ENCODE data around the gene CYTH4.

CYTH4 gene

DNA sequence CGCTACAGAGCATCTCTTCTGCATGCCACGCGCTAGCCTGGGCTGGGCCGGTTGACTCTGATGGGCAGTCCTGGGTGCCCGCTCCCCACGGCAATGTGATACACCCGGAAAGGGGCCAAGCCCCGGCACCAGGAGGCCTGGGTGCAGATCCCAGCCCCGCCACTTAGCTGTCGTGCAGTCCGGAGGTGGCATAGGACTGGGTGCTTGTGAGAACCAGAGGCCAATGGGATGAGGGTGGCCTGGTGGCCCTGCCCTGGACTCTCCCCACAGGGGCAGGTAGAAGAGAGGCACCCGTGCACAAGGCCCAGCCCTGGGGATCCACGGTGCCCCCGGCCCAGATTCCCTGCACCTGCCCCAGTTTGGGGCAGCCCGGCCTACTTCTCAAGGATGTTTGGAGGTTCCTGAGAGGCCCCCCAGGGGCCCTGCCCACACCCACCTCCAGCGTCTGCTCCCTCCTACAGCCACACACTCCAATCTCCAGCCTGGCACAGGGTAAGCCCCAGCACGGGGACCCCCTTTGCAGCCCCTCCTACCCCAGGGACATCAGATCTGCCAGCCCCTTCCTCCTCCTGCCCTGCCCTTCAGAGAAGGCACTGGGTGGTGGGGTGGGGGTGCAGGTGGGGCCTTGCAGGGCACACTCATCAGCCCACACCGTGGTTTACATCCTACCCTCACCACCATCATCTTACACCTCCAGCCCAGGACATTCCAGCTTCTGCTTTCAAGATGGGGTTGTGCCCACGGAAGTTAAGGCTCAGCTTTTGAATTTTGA, 66.9 kb downstream of the CYTH4 start:
- DNase-seq = no peak

- no peak for DNase-seq
These were observed 68.9 kb downstream of the CYTH4 start for GRCh38 chr22:37351232-37351631.

DNA sequence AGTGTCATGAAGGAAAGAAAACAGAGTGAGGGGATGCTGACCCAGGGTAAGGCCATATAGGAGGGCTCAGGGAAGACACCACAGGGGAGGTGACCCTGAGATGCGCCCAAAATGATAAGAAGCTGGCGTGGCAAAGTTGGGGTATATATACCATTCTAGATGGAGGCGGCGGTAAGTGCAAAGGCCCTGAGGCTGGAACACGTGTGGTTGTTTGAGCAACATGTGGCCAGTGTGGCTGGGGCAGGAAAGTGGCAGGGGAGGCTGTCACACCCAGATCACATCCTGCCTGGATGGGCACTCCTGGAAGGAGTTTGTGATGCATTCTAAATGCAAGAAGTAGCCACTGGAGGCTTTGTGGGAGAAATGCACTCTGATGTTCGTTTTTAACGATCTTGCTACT, 70.2 kb downstream of the CYTH4 start:
- DNase-seq = no peak

- no peak for DNase-seq
These were observed 71.5 kb downstream of the CYTH4 start for GRCh38 chr22:37353839-37354238.

GRCh38 chr22:37354261-37354660, 72.0 kb downstream of the CYTH4 start:
- DNase-seq = no peak

DNA sequence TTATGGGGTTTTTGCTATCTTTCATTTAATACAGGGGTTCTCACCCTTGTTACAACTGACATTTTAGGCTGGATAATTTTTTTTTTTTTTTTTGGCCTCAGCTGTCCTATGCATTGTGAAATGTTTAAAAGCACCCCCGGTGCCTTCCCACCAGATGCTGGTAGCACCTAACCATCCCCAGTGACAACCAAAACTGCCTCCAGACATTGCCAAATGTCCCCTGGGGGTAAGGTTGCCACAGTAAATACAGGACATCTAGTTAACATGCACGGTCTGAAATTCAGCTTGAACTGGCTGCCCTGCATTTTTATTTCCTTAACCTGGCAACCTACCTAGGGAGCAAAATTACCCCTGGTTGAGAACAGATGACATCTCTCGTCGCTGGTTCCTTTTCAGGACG, 72.4 kb downstream of the CYTH4 start:
- DNase-seq = no peak

DNA sequence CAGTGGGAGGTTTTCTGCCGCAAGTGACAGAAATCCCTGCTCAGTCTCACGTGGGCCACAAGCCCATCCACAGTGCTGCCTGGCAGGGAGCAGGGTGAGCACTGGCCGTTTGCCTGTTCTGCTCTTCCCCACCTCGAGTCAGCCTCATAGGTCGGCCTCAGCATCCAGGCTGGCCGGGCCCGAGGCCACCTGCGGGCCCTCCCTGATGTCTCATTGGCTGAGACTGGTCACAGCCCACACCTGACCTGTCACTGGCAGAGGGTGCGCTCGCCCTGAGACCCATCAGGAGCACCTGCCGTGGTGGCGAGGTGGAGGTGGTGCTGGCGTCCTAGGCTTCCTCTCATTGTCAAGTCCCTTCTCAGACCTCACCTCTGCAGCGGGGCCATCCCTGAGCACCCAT, 72.9 kb downstream of the CYTH4 start:
- DNase-seq = no peak

DNA sequence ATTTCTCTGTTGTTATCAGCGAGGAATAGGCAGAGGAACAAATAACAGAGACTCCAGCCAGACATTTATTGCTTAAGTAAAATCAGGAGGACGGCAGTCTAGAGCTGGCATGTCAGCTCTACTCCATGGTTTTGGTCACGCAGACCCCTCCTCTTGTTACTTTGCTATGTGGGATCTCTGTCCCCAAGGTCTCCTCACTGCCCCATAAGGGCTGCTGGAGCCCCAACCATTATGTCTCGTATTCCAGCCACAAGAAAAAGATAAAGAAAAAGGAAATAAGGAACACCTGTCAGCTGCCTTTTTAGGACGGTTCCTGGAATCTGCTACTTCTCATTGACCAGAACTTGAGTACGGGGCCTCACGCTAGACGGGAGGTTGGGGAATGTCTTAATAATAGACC, 74.6 kb downstream of the CYTH4 start:
- DNase-seq = no peak

DNA sequence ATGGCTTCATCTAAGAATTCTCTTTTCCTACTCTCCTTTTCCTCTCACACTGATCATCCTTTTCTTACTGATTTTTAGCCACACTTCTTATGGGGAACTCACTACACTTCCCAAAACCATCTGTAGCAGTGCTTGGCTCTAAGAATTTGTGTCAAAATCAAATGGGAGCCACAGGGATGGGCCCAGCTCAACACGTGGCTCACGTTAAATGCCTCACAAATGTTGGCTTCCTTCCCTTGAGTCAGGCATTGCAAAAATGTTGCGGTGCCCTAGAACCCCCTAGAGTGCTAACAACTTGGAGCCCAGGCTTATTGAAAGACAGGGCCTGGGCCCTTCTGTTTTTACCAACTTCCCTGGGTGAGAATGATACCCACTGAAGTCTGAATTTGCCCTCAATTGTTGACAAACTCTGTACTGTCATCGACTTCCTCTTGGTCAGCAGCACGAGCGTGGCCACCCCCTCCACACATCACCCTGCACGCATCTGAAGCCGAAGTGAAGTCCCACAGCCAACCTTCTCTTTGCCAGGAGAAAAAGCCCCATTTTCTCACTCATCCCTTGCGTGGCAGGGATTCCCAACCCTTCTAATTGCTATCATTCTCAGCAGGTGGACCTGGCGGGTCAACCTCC, 75.3 kb downstream of the CYTH4 start:
- no peak for DNase-seq

DNA sequence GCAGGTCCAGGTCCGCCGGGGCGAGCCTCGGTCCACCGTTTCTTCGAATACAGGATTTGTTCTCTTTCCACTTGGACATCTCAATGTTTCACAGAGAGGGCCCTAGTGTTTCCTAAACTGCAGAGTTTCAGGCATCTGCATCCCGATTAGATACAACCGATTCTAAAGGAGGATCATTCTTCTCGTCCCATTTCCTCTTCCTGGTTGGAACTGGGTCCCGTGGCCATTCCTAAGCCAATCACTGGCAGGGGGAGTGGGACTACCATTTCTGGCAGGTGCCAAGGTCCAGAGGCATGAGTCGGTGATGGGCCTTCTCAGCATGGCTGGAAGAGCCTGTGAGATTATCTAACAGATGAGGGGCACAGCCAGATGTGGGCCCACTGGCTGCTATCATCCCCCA, 76.1 kb downstream of the CYTH4 start:
- DNase-seq = no peak

DNA sequence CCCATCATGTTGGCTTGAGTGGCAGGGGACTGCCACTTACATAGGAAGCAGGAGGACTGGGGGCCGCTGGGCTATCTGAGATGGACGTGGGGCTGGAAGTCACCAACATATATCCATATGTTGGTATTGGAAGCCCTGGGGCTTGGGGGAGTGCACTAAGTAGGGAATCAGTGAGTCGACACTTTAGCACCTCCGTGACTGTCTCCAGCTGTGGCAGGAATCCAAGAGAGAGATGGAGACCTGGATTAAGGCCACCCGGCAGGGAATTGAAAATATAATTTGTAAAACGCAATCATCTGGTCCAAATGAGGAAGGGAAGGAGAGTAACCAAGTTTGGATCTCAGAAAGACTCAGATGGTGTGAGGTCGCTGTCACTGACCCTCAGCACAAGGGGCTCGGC, 76.6 kb downstream of the CYTH4 start:
- no peak for DNase-seq

DNA sequence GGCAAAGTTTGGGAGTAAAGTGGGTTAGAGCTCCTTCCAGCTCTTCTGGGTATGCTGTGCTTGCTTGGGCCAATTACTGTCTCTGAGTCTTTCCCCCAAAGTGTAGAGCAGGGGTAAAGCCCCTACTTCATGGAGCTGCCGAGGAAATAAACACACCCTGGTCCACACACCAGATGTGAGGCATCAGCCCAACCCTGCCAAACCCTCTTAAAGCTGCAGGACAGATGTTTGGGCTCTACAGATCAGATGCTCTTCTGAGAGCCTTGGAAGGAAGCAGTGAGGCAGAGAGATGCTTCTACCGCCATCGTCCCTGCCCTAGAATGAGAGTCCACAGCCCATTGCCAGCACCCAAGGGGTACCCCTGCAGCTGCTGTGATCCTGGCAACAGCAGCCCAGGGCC, 80.3 kb downstream of the CYTH4 start:
- no peak for DNase-seq

DNA sequence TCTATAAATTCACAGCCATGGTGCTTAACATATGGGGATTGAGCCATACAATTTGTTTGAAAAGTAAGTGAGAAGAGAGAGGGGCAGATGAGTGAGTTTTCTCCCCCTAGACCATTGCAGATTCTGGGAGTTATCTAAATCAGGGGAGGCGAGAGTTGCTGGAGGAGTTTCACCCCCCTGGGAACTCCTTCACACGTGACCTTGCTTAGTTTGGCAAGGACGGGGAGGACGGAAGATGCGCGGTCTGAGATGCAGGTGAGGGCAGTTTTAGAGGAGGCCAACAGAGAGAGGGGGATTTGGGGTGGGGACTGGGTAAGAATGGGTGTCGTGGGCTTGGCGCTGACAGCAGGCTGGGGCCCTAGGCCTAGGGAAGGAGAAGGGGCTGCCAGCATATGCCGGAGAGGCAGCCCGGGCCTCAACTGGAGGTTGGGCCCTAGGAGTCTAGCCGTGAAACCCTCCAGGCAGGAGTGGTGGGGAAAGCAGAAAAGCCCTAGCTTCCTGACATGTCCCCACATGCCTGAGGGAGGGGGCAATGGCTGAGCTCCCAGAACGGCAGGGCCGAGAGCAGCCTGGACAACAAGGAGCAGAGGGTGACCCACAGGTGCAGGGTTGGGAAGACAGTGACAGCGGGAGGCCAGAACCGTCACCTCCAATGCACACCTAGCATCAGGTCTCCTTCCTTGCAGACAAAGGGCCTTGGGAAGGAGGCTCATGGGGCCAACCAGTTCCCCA, 81.1 kb downstream of the CYTH4 start:
- no peak for DNase-seq

All from activated T-cell treated with anti-CD3 and anti-CD28 coated beads, Interleukin-2, amount 50 U/mL, for 48 hours (primary cell).